Prostate gland (tissue), 2 donors: ENCODE results near the gene NIPSNAP2.

ENCODE experiments used
- POLR2A ChIP-seq: fragments of 450-650 bp; IDR thresholded peaks from one replicate; pipeline ENCODE4 v1.6.1; 2016; ENCODE audit warnings: antibody characterized with exemption, mild to moderate bottlenecking
- TF ChIP-seq, protein P1 (sequence below), 4 experiments: fragments of 200-600 bp in 2 of 4; fragments of 450-650 bp in 2 of 4; sonication (generic) in 2 of 4; IDR thresholded peaks; 1 replicate in 3 of 4; 2 replicates in 1 of 4; pipeline ENCODE4 v1.5.1; 2016 to 2019; ENCODE audit warnings: antibody characterized with exemption in 4 of 4, mild to moderate bottlenecking in 2 of 4, moderate library complexity in 2 of 4

DNA sequence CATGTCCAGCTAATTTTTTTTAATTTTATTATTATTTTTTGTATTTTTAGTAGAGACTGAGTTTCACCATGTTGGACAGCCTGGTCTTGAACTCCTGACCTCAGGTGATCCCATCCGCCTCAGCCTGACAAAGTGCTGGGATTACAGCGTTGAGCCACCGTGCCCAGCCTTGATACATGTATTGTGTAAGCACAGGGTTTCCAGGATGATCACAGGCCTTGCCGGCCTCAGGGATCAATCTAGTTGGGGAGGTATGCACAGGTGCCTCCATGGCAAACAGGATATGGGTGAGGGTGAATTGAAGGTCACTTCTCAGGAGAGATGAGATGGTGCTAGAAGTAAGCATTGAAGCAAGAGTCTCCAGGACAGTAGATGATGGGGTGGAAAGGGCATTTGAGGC lies 7.2 kb upstream of the NIPSNAP2 start:
- TF ChIP-seq, protein P1, sequence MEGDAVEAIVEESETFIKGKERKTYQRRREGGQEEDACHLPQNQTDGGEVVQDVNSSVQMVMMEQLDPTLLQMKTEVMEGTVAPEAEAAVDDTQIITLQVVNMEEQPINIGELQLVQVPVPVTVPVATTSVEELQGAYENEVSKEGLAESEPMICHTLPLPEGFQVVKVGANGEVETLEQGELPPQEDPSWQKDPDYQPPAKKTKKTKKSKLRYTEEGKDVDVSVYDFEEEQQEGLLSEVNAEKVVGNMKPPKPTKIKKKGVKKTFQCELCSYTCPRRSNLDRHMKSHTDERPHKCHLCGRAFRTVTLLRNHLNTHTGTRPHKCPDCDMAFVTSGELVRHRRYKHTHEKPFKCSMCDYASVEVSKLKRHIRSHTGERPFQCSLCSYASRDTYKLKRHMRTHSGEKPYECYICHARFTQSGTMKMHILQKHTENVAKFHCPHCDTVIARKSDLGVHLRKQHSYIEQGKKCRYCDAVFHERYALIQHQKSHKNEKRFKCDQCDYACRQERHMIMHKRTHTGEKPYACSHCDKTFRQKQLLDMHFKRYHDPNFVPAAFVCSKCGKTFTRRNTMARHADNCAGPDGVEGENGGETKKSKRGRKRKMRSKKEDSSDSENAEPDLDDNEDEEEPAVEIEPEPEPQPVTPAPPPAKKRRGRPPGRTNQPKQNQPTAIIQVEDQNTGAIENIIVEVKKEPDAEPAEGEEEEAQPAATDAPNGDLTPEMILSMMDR (IDR thresholded peaks at IDR 0.05), result no peak
- no peak for TF ChIP-seq POLR2A
